ENCODE data around the gene SPEN.

GRCh38 chr1:15810073-15810472 is 37.4 kb upstream of the SPEN start:
- TF ChIP-seq POLR2A (IDR thresholded peaks at IDR 0.05; ENCODE audit: low read length) (no peak), GATA1 (IDR thresholded peaks at IDR 0.05; ENCODE audit: low read depth, low read length) (no peak)
